H1 (cell line): ENCODE measurements around the gene CLEC7A. TPM values are rescaled to one million over a fixed set of nuclear protein-coding genes. Genes with fewer than 3 reads are reported as not detected.

Experiments used
- ATF3 ChIP-seq: IDR thresholded peaks from 2 replicates; pipeline ENCODE4 v1.6.1; 2011; ENCODE audit warnings: low read depth, mild to moderate bottlenecking, low read length; ENCODE audit not compliant: insufficient read depth
- polyA plus RNA-seq, 7 experiments: library from polyadenylated mRNA; depleted of rRNA in 3 of 7; stranded (reverse) in 5 of 7; unstranded in 2 of 7; fragments of >200 nt in 5 of 7; fragments of 200-250 nt in 2 of 7; gene quantifications; 1 replicate in 5 of 7; 2 replicates in 1 of 7; 4 replicates in 1 of 7; pipeline versions ENCODE4 v1.2.1 to v1.2.3, GENCODE V29; 2011 to 2013; ENCODE audit warnings: missing spikeins in 2 of 7, mixed read lengths in 2 of 7
- total RNA-seq: library from RNA; stranded (reverse); fragmentation: NEBNext Ultra II Directional; extraction: Animal tissue kit (Norgen Biotek cat#: 25700); gene quantifications from 2 replicates; pipeline ENCODE4 v1.2.1, GENCODE V29; 2021

The CLEC7A gene
- total and polyA plus RNA-seq, 2 of the 8 experiments (the other 6 are each of a cell fraction or from before 2014, with no cell fraction given) = 0.09 to 0.15 TPM

- TF ChIP-seq ATF3 = no peak
Observed at GRCh38 chr12:10158406-10158805, 28.4 kb upstream of the CLEC7A start (continued).
